Caco-2 (cell line): ENCODE measurements around the gene LSG1. TPM values are rescaled to one million over a fixed set of nuclear protein-coding genes. Genes with fewer than 3 reads are reported as not detected.

Experiments
- Bru-seq: library from RNA; stranded (reverse); fragments of 400-500 nt; gene quantifications from one replicate; lab custom pipeline; 2021; lab: Mats Ljungman, UMichigan
- BruChase-seq, 2 experiments: library from RNA; stranded (reverse); fragments of 400-500 nt; gene quantifications; one replicate each; lab custom pipeline; 2021; lab: Mats Ljungman, UMichigan
- BruUV-seq: library from RNA; stranded (reverse); fragments of 400-500 nt; replicated peaks from 2 replicates; lab custom pipeline; 2021; lab: Mats Ljungman, UMichigan
- CTCF ChIA-PET: fragments of 300-600 bp; sonication (Branson Sonifier 250); formaldehyde crosslinking; loops from one replicate; lab custom pipeline; 2022; ENCODE audit warnings: antibody characterized with exemption; lab: Charles Lee
- POLR2A ChIA-PET: fragments of 300-600 bp; sonication (Branson Sonifier 250); formaldehyde crosslinking; loops from one replicate; lab custom pipeline; 2022; ENCODE audit warnings: antibody characterized with exemption; lab: Charles Lee
- DNase-seq, 2 experiments: peaks; one replicate each; pipeline versions ENCODE4 v3.0.0 to v3.0.0-alpha.2; 2020 to 2022
- H3K27me3 ChIP-seq: replicated peaks from 2 replicates; pipeline ENCODE4 v1.6.0; 2011; ENCODE audit warnings: low read length; ENCODE audit not compliant: control insufficient read depth, insufficient read depth
- H3K36me3 ChIP-seq: 2 replicates; pipeline ENCODE4 v1.5.1; 2011; ENCODE audit warnings: low read length; ENCODE audit not compliant: control insufficient read depth, insufficient read depth
- H3K4me1 ChIP-seq: fragments of 250-450 bp; sonication (Bioruptor Pico); 2 replicates; pipeline ENCODE4 v1.5.1; 2020; ENCODE audit warnings: mild to moderate bottlenecking
- H3K4me3 ChIP-seq: 2 replicates; pipeline ENCODE4 v1.5.1; 2011; ENCODE audit warnings: low read depth, mild to moderate bottlenecking, control low read depth, low read length
- H3K9me3 ChIP-seq: fragments of 250-450 bp; sonication (Bioruptor Pico); 2 replicates; pipeline ENCODE4 v1.5.1; 2020; ENCODE audit warnings: mild to moderate bottlenecking, moderate library complexity
- H3K27ac Mint-ChIP-seq: one replicate; pipeline ENCODE4 v1.8.0; 2022; ENCODE audit warnings: mixed read lengths; ENCODE audit not compliant: unreplicated experiment
- H3K27me3 Mint-ChIP-seq: one replicate; pipeline ENCODE4 v1.8.0; 2022; ENCODE audit warnings: mixed read lengths; ENCODE audit not compliant: insufficient read depth, unreplicated experiment
- H3K36me3 Mint-ChIP-seq: one replicate; pipeline ENCODE4 v1.8.0; 2022; ENCODE audit warnings: mild to moderate bottlenecking, mixed read lengths; ENCODE audit not compliant: insufficient read depth, unreplicated experiment
- H3K4me1 Mint-ChIP-seq: one replicate; pipeline ENCODE4 v1.8.0; 2022; ENCODE audit warnings: low read depth, mixed read lengths; ENCODE audit not compliant: unreplicated experiment
- H3K4me3 Mint-ChIP-seq: one replicate; pipeline ENCODE4 v1.8.0; 2022; ENCODE audit warnings: mild to moderate bottlenecking, moderate library complexity, mixed read lengths; ENCODE audit not compliant: unreplicated experiment
- H3K9me3 Mint-ChIP-seq: one replicate; pipeline ENCODE4 v1.8.0; 2022; ENCODE audit warnings: mixed read lengths; ENCODE audit not compliant: unreplicated experiment
- intact Hi-C: fragments of 100-400 bp; cut with micrococcal nuclease; formaldehyde crosslinking; loops from one replicate; pipeline ENCODE4 v1.10.0; 2022; ENCODE audit not compliant: unreplicated experiment
- long read RNA-seq: library from polyadenylated mRNA; stranded (forward); transcript quantifications from one replicate; pipeline ENCODE4 v2.0.0, GENCODE V29; 2022
- total RNA-seq: library from RNA; stranded (reverse); gene quantifications from 2 replicates; pipeline ENCODE4 v1.2.3, GENCODE V29; 2022
- TF ChIP-seq, protein P1 (sequence below), 2 experiments: fragments of 200-600 bp in 1 of 2; IDR thresholded peaks; 1 replicate in 1 of 2; 2 replicates in 1 of 2; pipeline versions ENCODE4 v1.5.1 to v1.8.0; 2011 to 2022; ENCODE audit warnings: antibody characterized with exemption in 1 of 2, control low read depth in 1 of 2, inconsistent platforms in 1 of 2, low read depth in 1 of 2, low read length in 1 of 2, mild to moderate bottlenecking in 1 of 2, moderate library complexity in 1 of 2; ENCODE audit not compliant: insufficient read depth in 1 of 2, severe bottlenecking in 1 of 2, unreplicated experiment in 1 of 2

LSG1 gene
- total RNA-seq (48.0 and 55.0 TPM in 2 replicates), Bru-seq, nascent RNA (percentile 84 among the genes with signal in this experiment), BruChase-seq, experiment 1, labeled RNA remaining after a 2-hour chase (percentile 87 among the genes with signal in this experiment), BruChase-seq, experiment 2, labeled RNA remaining after a 6-hour chase (percentile 87 among the genes with signal in this experiment)
- long read RNA-seq, transcript LSG1-201 (14 exons, 3,572 nt), result major isoform, 46 of 59 reads
- long read RNA-seq, partial matches to known transcripts, result 1 of 59 reads
- long read RNA-seq, other reads (novel, unspliced or antisense), result 9 of 59 reads

DNA sequence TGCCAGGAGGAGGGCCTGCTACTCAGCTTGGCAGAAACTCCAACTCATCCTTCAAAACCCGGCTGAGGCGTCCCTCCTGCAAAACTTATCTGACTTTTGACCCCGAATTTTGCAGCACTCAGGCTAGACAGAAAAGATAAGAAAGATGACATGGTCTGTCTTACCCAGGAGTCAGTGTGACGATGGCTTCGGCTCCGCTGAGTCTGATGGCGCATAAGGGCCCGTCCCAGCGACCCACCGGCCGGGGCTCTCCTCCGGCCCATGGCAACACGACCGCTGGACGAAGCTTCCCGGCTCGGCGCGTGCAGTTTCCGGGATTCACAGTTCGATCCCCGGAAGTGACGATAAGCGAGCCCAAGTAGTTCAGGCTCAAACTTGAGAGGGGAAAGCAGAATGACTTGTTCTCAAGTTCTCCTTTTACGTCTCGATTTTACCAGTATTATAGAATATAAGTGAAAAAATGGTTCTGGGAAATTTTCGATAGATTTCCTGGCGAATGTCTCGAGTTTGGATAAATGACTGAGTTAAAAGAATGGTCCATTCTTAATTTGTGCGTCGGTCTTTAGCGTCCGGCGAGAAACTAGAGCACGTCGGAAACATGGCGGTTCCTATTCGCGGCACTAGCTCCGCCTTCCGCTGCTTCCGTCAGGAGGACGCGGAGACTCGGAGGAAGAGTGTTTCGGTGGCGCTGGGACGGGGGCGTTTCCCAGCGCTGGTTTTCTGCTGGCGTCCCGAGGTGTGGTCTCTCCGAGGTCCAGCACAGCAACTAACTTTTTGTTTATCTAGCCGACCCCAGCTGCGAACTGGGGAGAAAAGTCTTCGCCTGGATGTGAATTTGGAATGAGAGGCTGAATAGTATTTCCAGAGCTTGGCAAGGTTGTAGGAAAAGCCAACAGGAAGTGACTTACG lies at the start of gene LSG1:
LSG1 (minus strand) TSS at position 292 of the 909 bp plus-strand sequence; CDS start at position 263, 29 bp downstream.
- peaks cover 24% of the 10 kb centered on the region for H3K36me3 Mint-ChIP-seq
- peaks cover 5% of the 10 kb centered on the region for H3K4me1 Mint-ChIP-seq
- POLR2A ChIA-PET, result interaction anchor here (0.6 to 1.1 kb wide), 3 partner anchors 10 to 488 kb away, joined by 3 to 7 read pairs (median 5); partner anchors contain the start of gene FAM43A
- no peaks in the 10 kb centered on the region for H3K9me3 ChIP-seq
- TF ChIP-seq, protein P1, sequence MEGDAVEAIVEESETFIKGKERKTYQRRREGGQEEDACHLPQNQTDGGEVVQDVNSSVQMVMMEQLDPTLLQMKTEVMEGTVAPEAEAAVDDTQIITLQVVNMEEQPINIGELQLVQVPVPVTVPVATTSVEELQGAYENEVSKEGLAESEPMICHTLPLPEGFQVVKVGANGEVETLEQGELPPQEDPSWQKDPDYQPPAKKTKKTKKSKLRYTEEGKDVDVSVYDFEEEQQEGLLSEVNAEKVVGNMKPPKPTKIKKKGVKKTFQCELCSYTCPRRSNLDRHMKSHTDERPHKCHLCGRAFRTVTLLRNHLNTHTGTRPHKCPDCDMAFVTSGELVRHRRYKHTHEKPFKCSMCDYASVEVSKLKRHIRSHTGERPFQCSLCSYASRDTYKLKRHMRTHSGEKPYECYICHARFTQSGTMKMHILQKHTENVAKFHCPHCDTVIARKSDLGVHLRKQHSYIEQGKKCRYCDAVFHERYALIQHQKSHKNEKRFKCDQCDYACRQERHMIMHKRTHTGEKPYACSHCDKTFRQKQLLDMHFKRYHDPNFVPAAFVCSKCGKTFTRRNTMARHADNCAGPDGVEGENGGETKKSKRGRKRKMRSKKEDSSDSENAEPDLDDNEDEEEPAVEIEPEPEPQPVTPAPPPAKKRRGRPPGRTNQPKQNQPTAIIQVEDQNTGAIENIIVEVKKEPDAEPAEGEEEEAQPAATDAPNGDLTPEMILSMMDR (IDR thresholded peaks at IDR 0.05; ENCODE audit: insufficient read depth in 1 of 2, low read depth in 1 of 2, low read length in 1 of 2, severe bottlenecking in 1 of 2, unreplicated experiment in 1 of 2), result peak in 1 of 2 experiments; percentile 9
- H3K9me3 Mint-ChIP-seq, result no peaks in the 10 kb centered on the region
- DNase-seq, result peak; percentile 91 to 92
- BruUV-seq, result no TSS peak
- H3K27me3 Mint-ChIP-seq, result no peaks in the 10 kb centered on the region
- H3K4me1 ChIP-seq, result peaks cover 9% of the 10 kb centered on the region
- H3K27ac Mint-ChIP-seq, result peak within 1 kb of the TSS; percentile 97
- no peaks in the 10 kb centered on the region; the same call in 1 of the 2 replicates for H3K36me3 ChIP-seq
- CTCF ChIA-PET, result interaction anchor here (0.6 to 2.7 kb wide), 11 partner anchors 11 to 599 kb away, joined by 3 to 32 read pairs (median 4); partner anchors contain the start of genes TMEM44 and XXYLT1
- intact Hi-C loops, result loop anchor here (1.0 kb wide), 1 partner anchor 587 kb away; no protein-coding TSS in a partner anchor
- H3K4me3 Mint-ChIP-seq, result peak within 1 kb of the TSS; percentile 83
- peak within 1 kb of the TSS; percentile 88 for H3K4me3 ChIP-seq
- no peaks in the 10 kb centered on the region for H3K27me3 ChIP-seq

GRCh38 chr3:194720048-194720447 lies 48.1 kb upstream of the LSG1 start:
- Histone ChIP-seq H3K36me3 (no peaks in the 10 kb centered on the region), H3K27me3 (no peaks in the 10 kb centered on the region), H3K4me1 (peaks cover 21% of the 10 kb centered on the region), H3K9me3 (no peaks in the 10 kb centered on the region), H3K4me3 (no peak overlapping the region)
- TF ChIP-seq, protein P1 (IDR thresholded peaks at IDR 0.05; ENCODE audit: insufficient read depth in 1 of 2, low read depth in 1 of 2, low read length in 1 of 2, severe bottlenecking in 1 of 2, unreplicated experiment in 1 of 2), result no peak
- peaks cover 29% of the 10 kb centered on the region for H3K4me1 Mint-ChIP-seq
- H3K36me3 Mint-ChIP-seq, result no peaks in the 10 kb centered on the region
- ChIA-PET CTCF (no interaction called here), POLR2A (no interaction called here)
- no peak overlapping the region for H3K4me3 Mint-ChIP-seq
- intact Hi-C loops, result loop anchor here (5.0 kb wide), 1 partner anchor 33 kb away; the partner anchor contains the start of gene FAM43A
- H3K27ac Mint-ChIP-seq, result no peak overlapping the region
- no TSS peak for BruUV-seq
- no peak for DNase-seq
- no peaks in the 10 kb centered on the region for H3K9me3 Mint-ChIP-seq
- no peaks in the 10 kb centered on the region for H3K27me3 Mint-ChIP-seq

DNA sequence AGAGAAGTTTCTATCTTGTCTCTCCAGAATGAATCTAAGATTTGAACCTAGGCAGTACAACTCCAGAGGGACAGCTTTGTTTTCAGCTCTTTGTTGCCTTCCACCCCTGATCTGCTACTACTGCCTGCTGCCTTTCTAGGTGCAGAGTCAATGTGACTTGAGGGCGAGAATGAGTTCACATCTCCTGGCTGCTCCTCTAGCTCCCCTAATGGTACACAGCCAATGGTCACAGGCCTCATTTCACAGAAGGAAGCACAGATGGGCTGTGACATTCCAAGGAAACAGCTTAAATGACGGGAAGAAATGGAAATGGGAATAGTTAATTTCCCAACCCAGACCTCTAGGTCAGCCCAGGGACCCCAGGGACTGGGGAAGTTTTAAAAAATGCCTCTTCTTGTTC lies 46.1 kb upstream of the LSG1 start:
- H3K27ac Mint-ChIP-seq, result no peak overlapping the region
- TF ChIP-seq, protein P1 (IDR thresholded peaks at IDR 0.05; ENCODE audit: insufficient read depth in 1 of 2, low read depth in 1 of 2, low read length in 1 of 2, severe bottlenecking in 1 of 2, unreplicated experiment in 1 of 2), result no peak
- DNase-seq, result no peak
- H3K27me3 Mint-ChIP-seq, result no peaks in the 10 kb centered on the region
- H3K4me3 Mint-ChIP-seq, result no peak overlapping the region
- intact Hi-C loops, result no loop called here
- H3K9me3 ChIP-seq, result no peaks in the 10 kb centered on the region
- POLR2A ChIA-PET, result no interaction called here
- no peaks in the 10 kb centered on the region for H3K9me3 Mint-ChIP-seq
- H3K4me1 Mint-ChIP-seq, result peaks cover 21% of the 10 kb centered on the region
- no peaks in the 10 kb centered on the region for H3K36me3 Mint-ChIP-seq
- BruUV-seq, result no TSS peak
- H3K27me3 ChIP-seq, result no peaks in the 10 kb centered on the region
- H3K4me3 ChIP-seq, result no peak overlapping the region
- peaks cover 9% of the 10 kb centered on the region for H3K4me1 ChIP-seq
- CTCF ChIA-PET, result interaction anchor here (1.0 kb wide), 1 partner anchor 47 kb away, joined by 4 read pairs; no protein-coding TSS in a partner anchor
- H3K36me3 ChIP-seq, result no peaks in the 10 kb centered on the region
